Neural cell (in vitro differentiated cells): ENCODE measurements around the gene FOXO1. TPM values are rescaled to one million over a fixed set of nuclear protein-coding genes. Genes with fewer than 3 reads are reported as not detected.

Experiments used
- H2AFZ ChIP-seq: fragments of 200-600, 300-800 bp; sonication (generic), shearing (Covaris generic); 2 replicates; pipeline ENCODE4 v1.6.0; 2014; ENCODE audit warnings: low read depth, mild to moderate bottlenecking, antibody characterized with exemption, low read length, moderate library complexity
- H3F3A ChIP-seq: fragments of 200-600 bp; shearing (Covaris generic); 2 replicates; pipeline ENCODE4 v1.6.1; 2016; ENCODE audit warnings: mild to moderate bottlenecking, moderate library complexity, mixed read lengths, antibody characterized with exemption, low read length; ENCODE audit not compliant: insufficient read depth, poor library complexity, severe bottlenecking
- H3K27ac ChIP-seq: fragments of 200-600, 300-800 bp; sonication (generic), shearing (Covaris generic); 2 replicates; pipeline ENCODE4 v1.5.1; 2014; ENCODE audit warnings: mild to moderate bottlenecking, low read length, moderate library complexity
- H3K27me3 ChIP-seq: fragments of 300-800, 200-600 bp; sonication (generic), shearing (Covaris generic); 2 replicates; pipeline ENCODE4 v1.6.0; 2014; ENCODE audit warnings: mild to moderate bottlenecking, low read depth, low read length, moderate library complexity; ENCODE audit not compliant: insufficient read depth
- H3K36me3 ChIP-seq: fragments of 300-800, 200-600 bp; sonication (generic), shearing (Covaris generic); 2 replicates; pipeline ENCODE4 v1.5.1; 2014; ENCODE audit warnings: mild to moderate bottlenecking, antibody characterized with exemption, low read length, moderate library complexity; ENCODE audit not compliant: insufficient read depth
- H3K4me2 ChIP-seq: fragments of 300-800, 200-600 bp; sonication (generic), shearing (Covaris generic); 2 replicates; pipeline ENCODE4 v1.6.0; 2014; ENCODE audit warnings: mild to moderate bottlenecking, low read length
- H3K4me3 ChIP-seq: fragments of 300-800, 200-600 bp; sonication (generic), shearing (Covaris generic); 2 replicates; pipeline ENCODE4 v1.5.1; 2014; ENCODE audit warnings: mild to moderate bottlenecking, low read length, moderate library complexity
- H3K79me2 ChIP-seq: fragments of 200-600 bp; shearing (Covaris generic); replicated peaks from 2 replicates; pipeline ENCODE4 v1.6.0; 2014; ENCODE audit warnings: mild to moderate bottlenecking, low read length, moderate library complexity; ENCODE audit not compliant: insufficient read depth
- H3K9ac ChIP-seq: fragments of 300-800, 200-600 bp; sonication (generic), shearing (Covaris generic); 2 replicates; pipeline ENCODE4 v1.6.1; 2016; ENCODE audit warnings: mild to moderate bottlenecking, low read length, mixed read lengths
- H3K9me2 ChIP-seq: fragments of 200-600 bp; shearing (Covaris generic); 2 replicates; pipeline ENCODE4 v1.6.1; 2016; ENCODE audit warnings: mild to moderate bottlenecking, low read length, mixed read lengths; ENCODE audit not compliant: insufficient read depth
- H3K9me3 ChIP-seq: fragments of 200-600, 300-800 bp; sonication (generic), shearing (Covaris generic); 2 replicates; pipeline ENCODE4 v1.6.1; 2016; ENCODE audit warnings: mild to moderate bottlenecking, mixed run types, low read length, moderate library complexity, mixed read lengths
- H4K20me1 ChIP-seq: fragments of 200-600 bp; shearing (Covaris generic); 2 replicates; pipeline ENCODE4 v1.6.1; 2016; ENCODE audit warnings: mild to moderate bottlenecking, mixed run types; ENCODE audit not compliant: insufficient read depth
- EP300 ChIP-seq: fragments of 450-650 bp; conservative IDR thresholded peaks from 2 replicates; pipeline ENCODE4 v1.6.1; 2014; ENCODE audit warnings: antibody characterized with exemption, mild to moderate bottlenecking, moderate library complexity; ENCODE audit not compliant: poor library complexity, severe bottlenecking
- EZH2 ChIP-seq: fragments of 200-600, 300-800 bp; shearing (Covaris generic), sonication (generic); IDR thresholded peaks from 2 replicates; pipeline ENCODE4 v1.6.1; 2014; ENCODE audit warnings: antibody characterized with exemption, low read length, borderline replicate concordance, mild to moderate bottlenecking; ENCODE audit not compliant: insufficient read depth, poor library complexity, severe bottlenecking
- MXI1 ChIP-seq: fragments of 450-650 bp; conservative IDR thresholded peaks from 2 replicates; pipeline ENCODE4 v1.6.1; 2014; ENCODE audit warnings: antibody characterized with exemption, mild to moderate bottlenecking; ENCODE audit not compliant: poor library complexity, severe bottlenecking
- POLR2AphosphoS5 ChIP-seq: IDR thresholded peaks from 2 replicates; pipeline ENCODE4 v1.6.1; 2012
- RAD21 ChIP-seq: fragments of 450-650 bp; conservative IDR thresholded peaks from 2 replicates; pipeline ENCODE4 v1.6.1; 2014; ENCODE audit warnings: antibody characterized with exemption, mild to moderate bottlenecking, moderate library complexity
- SMC3 ChIP-seq: fragments of 450-650 bp; conservative IDR thresholded peaks from 2 replicates; pipeline ENCODE4 v1.6.1; 2014; ENCODE audit warnings: antibody characterized with exemption, mild to moderate bottlenecking, moderate library complexity; ENCODE audit not compliant: poor library complexity
- TAF1 ChIP-seq: IDR thresholded peaks from 2 replicates; pipeline ENCODE4 v1.6.1; 2012; ENCODE audit warnings: low read depth
- polyA plus RNA-seq: library from polyadenylated mRNA; depleted of rRNA; stranded (reverse); fragments of >200 nt; gene quantifications from 2 replicates; pipeline ENCODE4 v1.2.3, GENCODE V29; 2014
- TF ChIP-seq, protein P1 (sequence below): IDR thresholded peaks from 2 replicates; pipeline ENCODE4 v1.6.1; 2012; ENCODE audit warnings: borderline replicate concordance
- TF ChIP-seq, protein P2 (sequence below): fragments of 450-650 bp; IDR thresholded peaks from 2 replicates; pipeline ENCODE4 v1.5.1; 2014; ENCODE audit warnings: antibody characterized with exemption, mild to moderate bottlenecking, moderate library complexity; ENCODE audit not compliant: poor library complexity, severe bottlenecking

Gene FOXO1
- polyA plus RNA-seq, 1 donor from 2014 or later = 1.2 TPM

DNA sequence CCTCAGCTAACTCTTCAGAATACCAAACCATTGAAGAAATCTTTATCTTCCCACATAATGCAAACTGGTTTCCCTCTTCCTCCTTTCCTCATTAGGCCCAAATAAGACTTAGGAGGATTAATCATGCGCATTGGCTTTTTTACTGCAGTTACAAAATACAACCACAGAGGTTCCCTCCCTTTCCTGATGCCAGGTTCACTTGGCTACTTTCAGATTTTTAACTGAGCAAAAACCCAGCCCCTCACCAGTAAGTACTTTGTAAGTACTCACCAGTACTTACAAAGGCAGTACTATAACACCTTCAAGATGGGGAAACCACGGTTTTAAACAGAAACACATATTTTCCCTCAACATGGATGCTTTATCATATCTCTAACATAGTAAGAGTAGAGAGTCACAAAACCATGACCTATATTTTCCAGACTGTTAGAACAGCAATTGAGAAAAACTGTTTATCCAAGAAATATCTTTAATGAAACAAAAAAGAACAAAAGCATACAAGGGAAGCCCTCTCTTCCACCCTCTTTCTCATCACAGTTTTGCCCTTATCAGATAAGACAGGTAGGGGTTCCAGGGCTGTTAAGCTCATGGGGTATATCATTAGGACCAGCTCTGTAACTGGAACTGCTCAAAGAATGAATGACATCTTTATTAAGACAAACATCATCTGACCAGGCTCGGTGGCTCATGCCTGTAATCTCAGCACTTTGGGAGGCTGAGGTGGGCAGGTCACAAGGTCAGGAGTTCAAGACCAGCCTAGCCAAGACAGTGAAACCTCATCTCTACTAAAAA is 12.7 kb downstream of the FOXO1 start:
- Histone ChIP-seq H3K27ac (no peak overlapping the region), H4K20me1 (no peaks in the 10 kb centered on the region), H3K79me2 (no peaks in the 10 kb centered on the region), H3K27me3 (no peaks in the 10 kb centered on the region), H3K36me3 (no peaks in the 10 kb centered on the region), H3F3A (no peaks in the 10 kb centered on the region), H2AFZ (no peak overlapping the region), H3K9me2 (no peaks in the 10 kb centered on the region), H3K9ac (no peak overlapping the region), H3K9me3 (no peaks in the 10 kb centered on the region), H3K4me3 (no peak overlapping the region), H3K4me2 (no peak overlapping the region)
- TF ChIP-seq EP300 = no peak
- TF ChIP-seq EZH2 = no peak
- TF ChIP-seq SMC3 = no peak
- TF ChIP-seq TAF1 = no peak
- TF ChIP-seq, protein P1, sequence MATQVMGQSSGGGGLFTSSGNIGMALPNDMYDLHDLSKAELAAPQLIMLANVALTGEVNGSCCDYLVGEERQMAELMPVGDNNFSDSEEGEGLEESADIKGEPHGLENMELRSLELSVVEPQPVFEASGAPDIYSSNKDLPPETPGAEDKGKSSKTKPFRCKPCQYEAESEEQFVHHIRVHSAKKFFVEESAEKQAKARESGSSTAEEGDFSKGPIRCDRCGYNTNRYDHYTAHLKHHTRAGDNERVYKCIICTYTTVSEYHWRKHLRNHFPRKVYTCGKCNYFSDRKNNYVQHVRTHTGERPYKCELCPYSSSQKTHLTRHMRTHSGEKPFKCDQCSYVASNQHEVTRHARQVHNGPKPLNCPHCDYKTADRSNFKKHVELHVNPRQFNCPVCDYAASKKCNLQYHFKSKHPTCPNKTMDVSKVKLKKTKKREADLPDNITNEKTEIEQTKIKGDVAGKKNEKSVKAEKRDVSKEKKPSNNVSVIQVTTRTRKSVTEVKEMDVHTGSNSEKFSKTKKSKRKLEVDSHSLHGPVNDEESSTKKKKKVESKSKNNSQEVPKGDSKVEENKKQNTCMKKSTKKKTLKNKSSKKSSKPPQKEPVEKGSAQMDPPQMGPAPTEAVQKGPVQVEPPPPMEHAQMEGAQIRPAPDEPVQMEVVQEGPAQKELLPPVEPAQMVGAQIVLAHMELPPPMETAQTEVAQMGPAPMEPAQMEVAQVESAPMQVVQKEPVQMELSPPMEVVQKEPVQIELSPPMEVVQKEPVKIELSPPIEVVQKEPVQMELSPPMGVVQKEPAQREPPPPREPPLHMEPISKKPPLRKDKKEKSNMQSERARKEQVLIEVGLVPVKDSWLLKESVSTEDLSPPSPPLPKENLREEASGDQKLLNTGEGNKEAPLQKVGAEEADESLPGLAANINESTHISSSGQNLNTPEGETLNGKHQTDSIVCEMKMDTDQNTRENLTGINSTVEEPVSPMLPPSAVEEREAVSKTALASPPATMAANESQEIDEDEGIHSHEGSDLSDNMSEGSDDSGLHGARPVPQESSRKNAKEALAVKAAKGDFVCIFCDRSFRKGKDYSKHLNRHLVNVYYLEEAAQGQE = no peak
- TF ChIP-seq MXI1 = no peak
- TF ChIP-seq, protein P2, sequence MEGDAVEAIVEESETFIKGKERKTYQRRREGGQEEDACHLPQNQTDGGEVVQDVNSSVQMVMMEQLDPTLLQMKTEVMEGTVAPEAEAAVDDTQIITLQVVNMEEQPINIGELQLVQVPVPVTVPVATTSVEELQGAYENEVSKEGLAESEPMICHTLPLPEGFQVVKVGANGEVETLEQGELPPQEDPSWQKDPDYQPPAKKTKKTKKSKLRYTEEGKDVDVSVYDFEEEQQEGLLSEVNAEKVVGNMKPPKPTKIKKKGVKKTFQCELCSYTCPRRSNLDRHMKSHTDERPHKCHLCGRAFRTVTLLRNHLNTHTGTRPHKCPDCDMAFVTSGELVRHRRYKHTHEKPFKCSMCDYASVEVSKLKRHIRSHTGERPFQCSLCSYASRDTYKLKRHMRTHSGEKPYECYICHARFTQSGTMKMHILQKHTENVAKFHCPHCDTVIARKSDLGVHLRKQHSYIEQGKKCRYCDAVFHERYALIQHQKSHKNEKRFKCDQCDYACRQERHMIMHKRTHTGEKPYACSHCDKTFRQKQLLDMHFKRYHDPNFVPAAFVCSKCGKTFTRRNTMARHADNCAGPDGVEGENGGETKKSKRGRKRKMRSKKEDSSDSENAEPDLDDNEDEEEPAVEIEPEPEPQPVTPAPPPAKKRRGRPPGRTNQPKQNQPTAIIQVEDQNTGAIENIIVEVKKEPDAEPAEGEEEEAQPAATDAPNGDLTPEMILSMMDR = no peak
- TF ChIP-seq POLR2AphosphoS5 = no peak
- no peak for TF ChIP-seq RAD21

DNA sequence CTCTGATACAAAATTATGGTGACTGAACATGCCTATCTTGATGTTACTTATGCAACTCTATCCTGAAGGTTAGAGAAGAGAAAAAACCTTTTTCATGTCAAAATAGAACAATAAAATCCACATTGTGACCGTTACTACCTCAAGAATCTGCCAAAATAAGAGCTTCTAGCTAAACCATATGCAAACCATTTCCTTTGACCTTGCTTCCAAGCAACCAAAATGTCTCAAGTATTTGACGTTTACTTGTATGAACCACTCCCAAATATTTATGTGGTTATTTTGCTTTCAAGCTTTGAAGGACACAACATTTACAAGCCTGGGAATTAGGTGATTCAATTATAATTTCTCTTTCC is 13.9 kb downstream of the FOXO1 start:
- H3K9me2 ChIP-seq = no peaks in the 10 kb centered on the region
- no peak overlapping the region for H3K4me3 ChIP-seq
- no peak overlapping the region for H2AFZ ChIP-seq
- no peaks in the 10 kb centered on the region for H3K79me2 ChIP-seq
- no peak for TF ChIP-seq SMC3
- no peaks in the 10 kb centered on the region for H3F3A ChIP-seq
- H3K27me3 ChIP-seq = no peaks in the 10 kb centered on the region
- no peak overlapping the region for H3K27ac ChIP-seq
- H3K9me3 ChIP-seq = no peaks in the 10 kb centered on the region
- H4K20me1 ChIP-seq = no peaks in the 10 kb centered on the region
- no peak overlapping the region for H3K9ac ChIP-seq
- no peaks in the 10 kb centered on the region for H3K36me3 ChIP-seq
- no peak overlapping the region for H3K4me2 ChIP-seq
